A673 (cell line): ENCODE data around the gene AAGAB. TPM values are rescaled to one million over a fixed set of nuclear protein-coding genes. Genes with fewer than 3 reads are reported as not detected.

ENCODE experiments used
- BruUV-seq: library from RNA; stranded (reverse); fragments of 400-500 nt; replicated peaks from 2 replicates; lab custom pipeline; 2021; lab: Mats Ljungman, UMichigan
- CTCF ChIA-PET: fragments of 300-600 bp; sonication (Branson Sonifier 250); formaldehyde crosslinking; loops from one replicate; lab custom pipeline; 2022; ENCODE audit warnings: antibody characterized with exemption; lab: Charles Lee
- POLR2A ChIA-PET: fragments of 300-600 bp; sonication (Branson Sonifier 250); formaldehyde crosslinking; loops from one replicate; lab custom pipeline; 2022; ENCODE audit warnings: antibody characterized with exemption; ENCODE audit not compliant: low non-redundant PET; lab: Charles Lee
- DNase-seq: peaks from one replicate; pipeline ENCODE4 v3.0.0-alpha.2; 2015; ENCODE audit warnings: low spot score
- H3K27ac ChIP-seq: fragments of 200-600 bp; sonication (generic); 2 replicates; pipeline ENCODE4 v1.5.1; 2016; ENCODE audit warnings: mixed run types, low read depth, mild to moderate bottlenecking, mixed read lengths, antibody characterized with exemption, low read length; ENCODE audit not compliant: poor library complexity, severe bottlenecking
- H3K27me3 ChIP-seq: fragments of 200-600 bp; sonication (generic); replicated peaks from 2 replicates; pipeline ENCODE4 v1.6.1; 2017; ENCODE audit warnings: mixed run types, low read depth, mild to moderate bottlenecking, mixed read lengths, antibody characterized with exemption, low read length; ENCODE audit not compliant: insufficient read depth, poor library complexity
- H3K36me3 ChIP-seq: fragments of 200-600 bp; sonication (generic); 2 replicates; pipeline ENCODE4 v1.6.1; 2016; ENCODE audit warnings: mixed run types, mild to moderate bottlenecking, mixed read lengths, antibody characterized with exemption, low read length; ENCODE audit not compliant: insufficient read depth, poor library complexity, severe bottlenecking
- H3K4me1 ChIP-seq: fragments of 200-600 bp; sonication (generic); 2 replicates; pipeline ENCODE4 v1.6.1; 2017; ENCODE audit warnings: mixed run types, mild to moderate bottlenecking, mixed read lengths, antibody characterized with exemption, low read length; ENCODE audit not compliant: insufficient read depth, poor library complexity, severe bottlenecking
- H3K4me3 ChIP-seq: fragments of 200-600 bp; sonication (generic); 2 replicates; pipeline ENCODE4 v1.5.1; 2016; ENCODE audit warnings: low read depth, mixed run types, mild to moderate bottlenecking, mixed read lengths, low read length; ENCODE audit not compliant: poor library complexity, severe bottlenecking
- H3K9me3 ChIP-seq: fragments of 200-600 bp; sonication (generic); 2 replicates; pipeline ENCODE4 v1.6.1; 2016; ENCODE audit warnings: mixed run types, low read depth, mild to moderate bottlenecking, mixed read lengths, antibody characterized with exemption, low read length; ENCODE audit not compliant: poor library complexity, severe bottlenecking
- EZH2 ChIP-seq: fragments of 200-600 bp; sonication (generic); IDR thresholded peaks from 2 replicates; pipeline ENCODE4 v1.6.1; 2017; ENCODE audit warnings: borderline replicate concordance, low read depth, mild to moderate bottlenecking, mixed read lengths, antibody characterized with exemption, low read length; ENCODE audit not compliant: poor library complexity, severe bottlenecking
- intact Hi-C: fragments of 100-400 bp; cut with micrococcal nuclease; formaldehyde crosslinking; loops from one replicate; pipeline ENCODE4 v1.10.0; 2022; ENCODE audit not compliant: unreplicated experiment
- total RNA-seq: library from RNA; stranded (reverse); gene quantifications from 2 replicates; pipeline ENCODE4 v1.2.3, GENCODE V29; 2021
- TF ChIP-seq, protein P1 (sequence below): fragments of 300-800, 200-600 bp; sonication (generic); conservative IDR thresholded peaks from 2 replicates; pipeline ENCODE4 v1.5.1; 2017; ENCODE audit warnings: low read depth, mild to moderate bottlenecking, antibody characterized with exemption, low read length, moderate library complexity, mixed read lengths

The AAGAB gene
- total RNA-seq, 1 experiment from 2014 or later, result 54.8 TPM

DNA sequence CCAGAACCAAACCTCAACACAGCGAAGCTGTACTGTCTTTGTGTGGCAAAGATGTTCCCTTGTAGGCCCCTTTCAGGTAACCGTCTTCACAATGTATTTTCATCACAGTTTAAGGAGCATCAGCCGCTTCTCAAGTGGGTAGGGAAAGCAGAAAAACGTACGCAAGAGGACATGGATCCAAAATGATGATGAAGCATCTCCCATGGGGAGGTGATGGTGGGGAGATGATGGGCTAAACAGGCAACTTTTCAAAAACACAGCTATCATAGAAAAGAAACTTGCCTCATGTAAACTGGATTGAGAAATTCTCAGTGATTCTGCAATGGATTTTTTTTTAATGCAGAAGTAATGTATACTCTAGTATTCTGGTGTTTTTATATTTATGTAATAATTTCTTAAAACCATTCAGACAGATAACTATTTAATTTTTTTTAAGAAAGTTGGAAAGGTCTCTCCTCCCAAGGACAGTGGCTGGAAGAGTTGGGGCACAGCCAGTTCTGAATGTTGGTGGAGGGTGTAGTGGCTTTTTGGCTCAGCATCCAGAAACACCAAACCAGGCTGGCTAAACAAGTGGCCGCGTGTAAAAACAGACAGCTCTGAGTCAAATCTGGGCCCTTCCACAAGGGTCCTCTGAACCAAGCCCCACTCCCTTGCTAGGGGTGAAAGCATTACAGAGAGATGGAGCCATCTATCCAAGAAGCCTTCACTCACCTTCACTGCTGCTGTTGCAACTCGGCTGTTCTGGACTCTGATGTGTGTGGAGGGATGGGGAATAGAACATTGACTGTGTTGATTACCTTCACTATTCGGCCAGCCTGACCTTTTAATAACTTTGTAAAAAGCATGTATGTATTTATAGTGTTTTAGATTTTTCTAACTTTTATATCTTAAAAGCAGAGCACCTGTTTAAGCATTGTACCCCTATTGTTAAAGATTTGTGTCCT, 60.0 kb downstream of the AAGAB start:
- Histone ChIP-seq H3K9me3 (no peaks in the 10 kb centered on the region), H3K4me1 (peaks cover 4% of the 10 kb centered on the region), H3K36me3 (peaks cover 21% of the 10 kb centered on the region), H3K4me3 (no peak overlapping the region), H3K27me3 (no peaks in the 10 kb centered on the region), H3K27ac (no peak overlapping the region)
- no TSS peak for BruUV-seq
- TF ChIP-seq EZH2, result no peak
- TF ChIP-seq, protein P1, sequence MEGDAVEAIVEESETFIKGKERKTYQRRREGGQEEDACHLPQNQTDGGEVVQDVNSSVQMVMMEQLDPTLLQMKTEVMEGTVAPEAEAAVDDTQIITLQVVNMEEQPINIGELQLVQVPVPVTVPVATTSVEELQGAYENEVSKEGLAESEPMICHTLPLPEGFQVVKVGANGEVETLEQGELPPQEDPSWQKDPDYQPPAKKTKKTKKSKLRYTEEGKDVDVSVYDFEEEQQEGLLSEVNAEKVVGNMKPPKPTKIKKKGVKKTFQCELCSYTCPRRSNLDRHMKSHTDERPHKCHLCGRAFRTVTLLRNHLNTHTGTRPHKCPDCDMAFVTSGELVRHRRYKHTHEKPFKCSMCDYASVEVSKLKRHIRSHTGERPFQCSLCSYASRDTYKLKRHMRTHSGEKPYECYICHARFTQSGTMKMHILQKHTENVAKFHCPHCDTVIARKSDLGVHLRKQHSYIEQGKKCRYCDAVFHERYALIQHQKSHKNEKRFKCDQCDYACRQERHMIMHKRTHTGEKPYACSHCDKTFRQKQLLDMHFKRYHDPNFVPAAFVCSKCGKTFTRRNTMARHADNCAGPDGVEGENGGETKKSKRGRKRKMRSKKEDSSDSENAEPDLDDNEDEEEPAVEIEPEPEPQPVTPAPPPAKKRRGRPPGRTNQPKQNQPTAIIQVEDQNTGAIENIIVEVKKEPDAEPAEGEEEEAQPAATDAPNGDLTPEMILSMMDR, result no peak
- intact Hi-C loops, result no loop called here
- ChIA-PET CTCF (no interaction called here), POLR2A (no interaction called here)
- DNase-seq, result no peak

DNA sequence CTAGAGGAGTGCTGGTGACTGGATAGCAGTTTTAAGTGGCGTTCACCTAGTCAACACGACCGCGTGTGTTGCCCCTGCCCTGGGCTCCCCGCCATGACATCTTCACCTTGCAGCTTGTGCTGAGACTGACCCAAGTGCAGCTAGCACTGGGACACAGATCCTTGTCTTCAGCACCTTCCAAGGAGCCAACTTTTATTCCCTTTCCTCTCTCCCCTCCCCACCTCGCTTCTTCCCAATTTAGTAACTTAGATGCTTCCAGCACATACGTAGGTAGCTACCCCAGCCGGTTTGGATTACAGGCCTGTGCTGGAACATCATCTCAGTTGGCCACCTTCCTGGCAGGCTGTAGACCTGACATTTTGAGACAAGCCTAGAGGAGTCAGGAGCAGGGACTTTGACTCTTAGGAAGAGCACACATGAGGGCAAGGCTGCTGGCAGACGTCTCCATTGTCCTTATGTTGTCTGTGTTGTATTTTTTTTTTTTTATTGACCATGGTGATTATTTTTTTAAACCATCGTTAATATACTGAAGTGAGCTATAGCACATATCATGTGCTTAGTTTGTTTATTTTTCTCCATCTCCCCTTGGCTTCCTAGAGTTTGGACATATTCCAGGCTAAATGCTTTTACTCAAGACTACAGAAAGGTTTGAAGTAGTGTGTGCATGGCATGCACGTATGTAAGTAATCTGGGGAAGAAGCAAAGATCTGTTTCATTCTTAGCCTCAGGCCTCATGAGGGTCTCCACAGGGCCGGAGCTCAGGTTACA, 61.1 kb downstream of the AAGAB start:
- Histone ChIP-seq H3K4me3 (no peak overlapping the region), H3K4me1 (peaks cover 14% of the 10 kb centered on the region), H3K27me3 (no peaks in the 10 kb centered on the region), H3K27ac (no peak overlapping the region), H3K36me3 (peaks cover 27% of the 10 kb centered on the region), H3K9me3 (no peaks in the 10 kb centered on the region)
- ChIA-PET CTCF (no interaction called here), POLR2A (no interaction called here)
- TF ChIP-seq EZH2, result no peak
- TF ChIP-seq, protein P1, result no peak
- BruUV-seq, result no TSS peak
- no peak for DNase-seq
- intact Hi-C loops, result no loop called here

DNA sequence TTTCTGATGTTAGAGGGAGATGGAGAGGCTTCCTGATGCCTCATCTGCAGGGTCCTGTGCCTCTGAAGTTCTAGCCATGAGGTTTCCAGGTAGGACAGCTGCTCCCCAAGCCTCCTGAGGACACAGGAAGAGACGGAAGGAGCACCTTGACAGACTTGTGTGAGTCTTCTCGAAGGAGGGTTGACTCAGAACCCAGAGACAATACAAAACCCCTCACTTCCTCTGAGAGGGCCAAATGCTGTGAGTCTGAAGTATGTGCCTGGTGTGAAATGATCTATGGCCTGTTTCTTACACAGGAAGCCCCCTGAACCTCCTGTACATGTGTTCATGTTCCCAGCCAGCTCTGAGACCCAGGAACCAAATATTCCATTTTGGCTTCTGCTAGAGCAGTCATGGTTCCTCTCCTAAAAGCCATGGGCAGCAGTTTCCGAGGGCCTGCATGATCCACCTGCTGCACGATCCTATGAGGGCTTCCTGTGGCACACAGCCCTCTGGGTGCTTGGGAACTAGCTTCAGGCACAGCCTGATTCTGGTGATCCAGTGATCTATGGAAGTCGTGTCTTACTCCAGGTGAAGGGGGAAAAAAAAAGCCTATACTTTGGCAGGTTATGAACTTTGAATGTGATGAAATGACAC, 62.2 kb downstream of the AAGAB start:
- ChIA-PET CTCF (no interaction called here), POLR2A (no interaction called here)
- TF ChIP-seq, protein P1, result no peak
- no peak for TF ChIP-seq EZH2
- intact Hi-C loops, result no loop called here
- Histone ChIP-seq H3K27ac (no peak overlapping the region), H3K4me3 (no peak overlapping the region), H3K9me3 (no peaks in the 10 kb centered on the region), H3K4me1 (peaks cover 15% of the 10 kb centered on the region), H3K27me3 (no peaks in the 10 kb centered on the region), H3K36me3 (peaks cover 31% of the 10 kb centered on the region)
- DNase-seq, result no peak
- BruUV-seq, result TSS peak; percentile 3
